ENCODE data around the gene TEX38.
"Not testable (repeated sequence)": the region's sequence is repeated elsewhere in the genome, so short reads cannot be mapped to it uniquely, and the experiment has no call there.

TEX38 gene

DNA sequence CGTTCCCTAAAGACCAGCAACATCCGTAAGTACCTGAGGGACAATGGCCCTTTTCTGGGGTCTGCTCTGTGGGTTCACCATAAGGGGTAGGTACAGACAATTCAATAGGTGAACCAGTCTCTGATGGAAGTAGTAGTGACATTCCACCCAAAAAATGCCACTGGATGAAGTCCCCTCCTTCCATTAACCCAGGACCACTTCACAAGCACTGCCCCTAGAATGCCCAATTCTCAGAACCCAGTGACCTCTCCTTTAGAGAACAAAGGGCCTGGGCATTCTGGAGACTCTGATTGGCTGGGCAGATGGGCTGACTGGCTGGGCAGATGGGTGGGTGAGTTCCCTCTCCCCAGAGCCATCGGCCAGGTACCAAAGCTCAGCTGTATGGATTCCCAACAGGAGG, at the start of gene TEX38:
TEX38 (plus strand) TSS at position 301 of the 400 bp plus-strand sequence; CDS start at position 382, 81 bp downstream.
- DNase-seq = no peak

DNA sequence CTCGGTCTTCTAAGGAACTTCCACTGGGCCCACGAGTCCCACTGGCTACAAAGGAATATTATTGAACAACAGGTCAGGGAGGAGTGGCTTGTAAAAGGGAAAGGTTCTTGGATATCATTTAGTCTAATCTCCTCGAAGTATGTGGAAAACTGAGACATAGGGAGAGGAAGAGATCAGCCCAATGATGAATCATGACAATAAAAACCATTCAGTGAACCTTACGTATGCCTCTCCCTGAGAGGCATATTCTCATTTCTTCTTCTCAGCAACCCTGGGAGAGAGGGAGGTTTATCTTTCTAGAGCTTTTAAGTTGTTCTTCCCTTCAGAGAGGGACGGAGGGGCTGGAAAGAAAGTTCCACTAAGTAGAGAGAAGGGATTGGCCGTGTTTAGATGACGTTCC, 49.7 kb upstream of the TEX38 start:
- no peak for DNase-seq

- no peak for DNase-seq
Measured at GRCh38 chr1:46622344-46622743, 49.3 kb upstream of the TEX38 start.

DNA sequence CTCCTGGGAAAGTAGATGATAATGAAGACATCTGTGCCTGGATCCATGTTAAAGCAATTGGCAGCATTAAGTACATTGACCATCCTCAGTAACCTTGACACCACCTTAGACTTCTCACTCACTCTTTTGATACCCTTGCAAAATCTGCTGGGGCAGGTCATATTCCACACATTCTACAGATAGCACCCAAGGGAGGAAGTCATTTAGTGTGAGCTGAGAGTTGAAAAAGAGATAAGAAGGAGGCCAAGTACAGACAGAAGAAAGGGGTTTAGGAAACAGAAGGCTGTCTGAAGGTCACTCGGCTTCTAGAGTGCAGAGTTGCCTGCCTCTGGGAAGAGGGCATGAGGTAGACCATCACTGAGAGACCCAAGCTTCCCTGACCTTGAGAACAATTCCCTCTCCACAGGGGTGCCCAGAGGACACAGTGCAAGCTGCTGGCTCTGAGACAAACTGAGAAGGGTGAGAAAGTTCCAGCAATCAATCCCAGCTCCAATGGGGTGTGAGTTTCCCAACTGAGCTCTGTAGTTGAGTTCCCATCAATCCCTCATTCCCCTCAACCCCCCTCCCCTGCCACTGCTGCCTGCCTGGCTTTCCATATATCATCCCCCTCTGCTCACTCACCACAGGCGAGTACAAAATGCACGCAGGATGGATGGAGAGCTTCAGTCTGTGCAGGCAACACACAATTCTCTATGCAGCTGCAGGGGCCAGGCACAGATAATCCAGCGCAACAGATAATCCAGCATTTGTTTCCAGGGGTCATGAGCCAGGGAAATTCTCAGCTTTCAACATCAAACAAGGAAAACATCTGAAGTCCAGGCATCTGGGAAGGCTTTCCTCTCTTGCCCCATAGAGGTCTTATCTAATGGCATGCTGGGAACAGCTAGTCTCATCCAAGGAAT, 47.7 kb upstream of the TEX38 start:
- no peak for DNase-seq

- DNase-seq = no peak
Measured at GRCh38 chr1:46630719-46631118, 40.9 kb upstream of the TEX38 start.

DNA sequence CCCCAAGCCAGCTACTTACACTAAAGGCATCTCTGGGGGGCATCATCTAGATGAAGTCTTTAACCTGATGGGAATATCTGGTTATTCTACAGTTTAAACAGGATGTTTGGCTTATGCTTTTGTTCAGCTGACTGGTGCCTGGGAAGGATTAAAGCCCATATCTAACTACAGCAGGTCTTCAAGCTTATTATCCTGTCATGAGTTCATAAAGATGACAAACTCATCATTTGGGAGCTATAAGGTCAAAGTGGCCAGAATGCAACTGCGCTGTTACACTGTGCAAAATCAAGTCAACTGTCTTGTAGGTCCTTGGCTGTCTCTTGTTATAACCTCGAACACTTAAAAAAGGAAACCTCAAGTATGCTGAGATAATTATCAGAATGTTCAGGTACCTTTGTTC, 36.4 kb upstream of the TEX38 start:
- no peak for DNase-seq

DNA sequence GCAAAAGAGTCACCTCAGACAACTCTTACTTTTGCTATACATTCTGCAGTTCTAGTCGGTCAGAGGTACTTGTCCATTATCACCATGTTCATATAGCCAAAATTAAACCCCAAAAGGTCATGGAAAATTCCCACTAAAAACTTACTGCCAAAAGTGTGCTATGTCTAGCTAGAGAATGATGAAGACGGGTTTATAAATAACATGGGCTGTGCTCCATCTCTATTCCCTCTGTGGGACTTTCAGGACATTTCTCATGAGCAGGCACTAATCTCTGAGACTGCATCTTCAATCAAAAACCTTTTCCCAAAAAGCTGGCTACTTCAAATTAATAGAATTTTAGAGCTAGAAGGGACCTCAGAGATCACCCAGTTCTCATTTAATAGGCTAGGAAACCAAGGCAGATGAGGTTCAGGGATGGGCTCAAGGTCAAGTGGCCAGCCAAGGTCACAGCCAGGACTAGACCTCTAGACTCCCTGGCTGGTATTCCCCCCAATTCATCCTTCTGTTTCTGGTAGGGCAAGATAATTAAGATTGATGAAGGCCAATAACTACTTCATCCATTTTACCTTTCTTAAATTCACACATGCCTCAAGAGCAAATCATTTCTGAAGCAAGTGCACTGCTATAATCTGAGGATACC, 34.1 kb upstream of the TEX38 start:
- DNase-seq = no peak

DNA sequence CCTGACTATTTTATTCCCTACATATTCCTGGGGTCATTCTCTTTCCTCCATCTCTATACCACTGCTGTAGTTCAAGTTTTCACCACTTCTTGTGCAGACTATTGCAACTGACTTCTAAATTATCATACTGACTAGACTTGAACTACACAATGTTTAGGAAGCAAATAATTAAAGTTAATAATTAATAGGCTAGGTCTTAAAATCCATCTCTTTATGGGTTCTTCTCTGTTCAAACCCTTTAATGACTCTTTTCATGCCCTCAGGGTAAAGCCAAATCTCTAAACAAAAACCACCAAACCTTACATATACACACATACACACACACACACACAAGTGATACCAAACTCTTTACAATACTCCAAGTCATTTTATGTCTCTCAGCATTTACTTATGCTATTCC, 32.7 kb upstream of the TEX38 start:
- no peak for DNase-seq

DNA sequence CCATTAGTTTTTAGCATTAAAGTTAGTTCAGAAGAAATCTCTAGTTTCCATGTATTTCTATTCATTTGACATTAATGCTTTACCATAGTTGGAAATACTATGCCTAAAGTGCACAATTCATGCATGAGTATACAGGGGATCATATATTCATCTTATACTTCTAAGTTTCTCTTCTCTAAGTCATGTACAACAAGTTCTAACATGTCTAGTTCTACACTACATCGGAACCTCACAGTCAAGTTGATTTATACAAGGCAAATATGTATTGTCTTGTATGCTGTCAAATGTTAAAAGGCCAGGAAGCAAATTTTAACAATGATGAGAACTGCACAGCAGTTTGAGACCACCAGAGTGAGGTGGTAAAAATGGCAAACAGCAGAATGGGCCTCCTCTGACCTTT, 32.1 kb upstream of the TEX38 start:
- DNase-seq = no peak

DNA sequence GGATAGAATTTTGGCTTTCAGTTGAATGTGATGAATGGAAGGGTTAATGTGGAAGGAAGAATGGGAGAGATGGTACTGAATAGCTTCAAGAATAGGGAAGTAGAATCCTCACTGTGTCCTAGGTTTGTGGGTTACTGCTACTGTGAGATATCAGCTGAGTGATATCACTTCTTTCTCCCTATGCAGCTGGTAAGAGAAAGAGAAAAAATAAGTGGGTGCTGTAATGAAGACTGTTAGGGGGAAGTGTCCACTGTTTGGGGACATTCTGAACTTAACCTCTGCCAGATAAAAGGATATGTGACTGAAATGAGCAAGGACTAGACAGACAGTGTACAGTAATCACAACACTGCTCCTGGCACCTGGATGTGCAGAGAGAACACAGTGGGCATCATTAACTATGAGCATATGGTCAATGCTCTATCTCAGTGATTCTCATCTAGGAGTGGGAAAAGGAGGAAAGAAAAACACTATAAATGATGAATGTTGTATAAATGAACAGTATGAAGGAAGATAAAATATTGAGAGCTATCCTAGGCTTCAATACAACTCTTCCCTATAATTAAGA, 29.5 kb upstream of the TEX38 start:
- DNase-seq = no peak

DNA sequence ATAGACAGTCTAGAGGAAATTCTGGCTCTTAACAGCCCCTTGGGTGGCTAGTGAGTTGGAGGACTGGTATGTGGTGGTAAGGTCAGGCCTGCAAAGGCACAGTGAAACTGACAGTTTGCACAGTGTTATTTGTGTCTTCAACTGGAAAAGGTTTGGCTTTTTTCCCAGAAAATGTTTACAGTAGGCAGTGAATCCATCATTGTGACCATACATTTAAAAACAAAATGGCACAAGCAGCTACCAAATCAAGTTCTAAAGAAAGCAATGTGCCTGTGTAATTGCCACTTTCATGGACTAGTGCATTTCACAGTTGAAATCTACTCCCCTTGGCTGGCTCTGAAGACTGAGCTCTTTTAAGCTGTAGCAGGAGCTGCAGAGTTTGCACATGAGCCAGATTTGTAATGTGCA, 28.3 kb upstream of the TEX38 start:
- peak; percentile 49 for DNase-seq

GRCh38 chr1:46645815-46646214, 25.8 kb upstream of the TEX38 start:
- DNase-seq = no peak

DNA sequence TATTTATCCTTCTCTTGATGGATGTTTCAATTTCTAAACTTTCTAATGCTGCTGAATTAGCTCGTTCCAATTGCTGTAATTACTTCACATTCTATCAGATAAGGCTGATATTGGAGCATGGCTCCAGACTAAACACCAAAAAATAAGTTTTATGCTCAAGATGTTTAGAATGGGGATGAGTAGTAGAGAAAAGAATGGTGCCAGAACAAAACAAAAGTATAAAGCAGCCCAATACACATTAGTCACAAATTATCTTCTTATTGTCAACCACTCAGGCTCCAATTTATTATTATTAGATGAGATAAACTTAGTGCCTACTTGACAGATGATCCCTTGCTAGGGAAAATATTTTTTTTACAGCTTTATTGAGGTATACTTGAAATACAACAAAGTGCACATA, 25.3 kb upstream of the TEX38 start:
- no peak for DNase-seq

- DNase-seq = no peak
Measured at GRCh38 chr1:46646844-46647243, 24.8 kb upstream of the TEX38 start.

DNA sequence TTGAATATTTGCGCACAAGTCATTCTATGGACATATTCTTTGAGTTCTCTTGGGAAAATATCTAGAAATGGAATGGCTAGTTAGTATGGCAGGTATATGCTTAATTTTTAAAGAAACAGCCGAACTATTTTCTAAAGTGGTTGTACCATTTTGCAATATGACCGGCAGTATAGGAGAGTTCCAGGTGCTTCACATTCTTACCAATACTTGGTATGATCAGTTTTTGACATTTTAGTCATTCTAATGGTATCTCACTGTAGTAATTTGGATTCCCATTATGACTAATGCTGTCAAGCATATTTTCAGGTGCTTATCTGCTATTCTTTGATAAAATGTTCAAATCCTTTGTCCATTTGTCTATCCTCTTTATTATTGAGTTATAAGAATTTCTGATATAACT, 24.0 kb upstream of the TEX38 start:
- no peak for DNase-seq

- no peak for DNase-seq
Measured at GRCh38 chr1:46649764-46650163, 21.9 kb upstream of the TEX38 start.

DNA sequence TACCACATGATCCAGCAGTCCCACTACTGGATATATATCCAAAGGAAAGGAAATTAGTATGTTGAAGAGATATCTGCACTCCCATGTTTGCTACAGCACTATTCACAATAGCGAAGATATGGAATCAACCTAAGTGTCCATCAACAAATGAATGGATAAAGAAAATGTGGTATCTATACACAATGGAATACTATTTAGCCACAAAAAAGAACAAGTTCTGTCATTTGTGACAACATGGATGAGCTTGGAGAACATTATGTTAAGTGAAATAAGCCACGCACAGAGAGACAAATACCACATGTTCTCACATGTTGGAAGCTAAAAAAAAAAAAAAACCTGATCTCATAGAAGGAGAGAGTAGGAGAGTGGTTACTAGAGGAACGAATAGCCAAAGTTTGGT, 21.2 kb upstream of the TEX38 start:
- DNase-seq = no peak

- DNase-seq = not testable (repeated sequence)
Measured at GRCh38 chr1:46651152-46651551, 20.5 kb upstream of the TEX38 start.

DNA sequence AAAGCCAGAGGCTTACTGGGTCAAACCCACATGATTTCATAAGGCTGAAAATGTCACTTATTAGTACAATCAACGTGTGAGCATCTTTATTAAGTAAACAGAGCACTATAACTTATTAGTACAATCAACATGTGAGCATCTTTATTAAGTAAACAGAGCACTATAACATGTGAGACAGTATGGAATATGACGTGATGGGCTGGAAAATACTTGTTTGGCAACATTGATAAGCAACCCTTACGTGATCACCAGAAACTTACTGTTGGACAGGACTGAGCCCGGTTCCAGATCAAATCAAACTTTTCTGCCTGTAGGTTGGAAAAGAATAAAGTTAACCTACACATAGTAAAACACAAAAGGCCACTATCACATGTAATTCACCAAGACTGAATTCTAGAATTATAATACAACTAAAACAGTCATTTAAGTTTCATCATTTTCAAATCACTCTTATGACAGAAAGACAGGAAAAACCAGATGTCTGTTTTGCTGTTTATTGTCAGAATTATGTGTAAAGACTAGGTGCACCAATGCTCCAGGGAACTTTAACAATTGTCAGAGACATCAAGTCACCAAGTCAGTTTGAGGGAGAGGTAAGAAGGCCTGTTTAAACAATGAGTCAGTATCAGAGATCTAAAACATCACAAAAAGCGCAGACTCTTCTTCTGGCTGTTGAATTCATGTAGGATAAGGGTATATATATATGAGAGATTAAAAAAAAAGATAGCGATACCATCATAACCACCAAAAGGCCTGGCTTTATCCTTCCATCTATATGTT, 19.1 kb upstream of the TEX38 start:
- DNase-seq = no peak

DNA sequence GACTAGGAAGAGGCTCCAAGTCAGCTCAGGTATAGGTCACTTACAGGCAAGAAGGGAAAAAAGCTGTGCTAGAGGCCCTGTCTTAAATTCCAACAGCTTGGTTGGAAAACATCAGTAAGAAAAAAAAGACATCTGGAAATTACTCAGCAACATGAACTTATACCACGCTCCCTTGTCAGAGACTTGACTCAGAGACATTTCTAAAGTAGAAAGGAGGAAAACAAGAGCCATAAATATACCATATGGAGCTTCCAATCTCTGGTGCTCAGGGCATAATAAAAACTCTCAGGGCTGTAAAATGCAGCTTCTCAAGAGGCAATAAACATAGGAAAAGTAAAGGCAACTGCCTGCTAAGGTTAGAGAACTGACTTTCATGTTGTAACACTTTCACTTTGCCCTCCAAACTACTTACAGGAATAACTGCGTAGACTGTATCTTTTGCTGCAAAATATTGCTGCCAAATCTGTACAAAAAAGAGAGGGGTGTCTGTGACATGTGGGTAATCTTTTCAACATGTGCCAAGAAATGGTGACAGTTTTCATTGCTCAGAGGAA, 18.2 kb upstream of the TEX38 start:
- DNase-seq = no peak

DNA sequence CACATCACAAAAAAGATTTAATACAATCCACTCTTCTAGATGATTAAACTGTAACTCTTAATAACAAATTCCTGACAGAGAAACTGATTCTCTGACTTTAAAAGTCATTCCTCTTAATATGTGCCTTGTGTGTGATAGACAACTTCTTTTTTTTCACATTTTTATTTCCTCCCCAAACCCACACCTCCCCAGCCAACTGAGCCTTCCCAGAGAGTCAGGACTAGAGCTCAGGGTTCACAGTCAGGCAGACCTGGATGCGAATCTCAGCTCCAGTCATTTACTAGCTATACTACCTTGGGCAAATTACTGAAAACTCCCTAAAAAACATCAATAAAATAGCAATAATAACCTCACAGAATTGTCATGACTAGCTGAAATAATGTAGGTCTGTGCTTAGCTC, 17.6 kb upstream of the TEX38 start:
- DNase-seq = no peak

GRCh38 chr1:46654698-46655097, 17.0 kb upstream of the TEX38 start:
- not testable (repeated sequence) for DNase-seq

- no peak for DNase-seq
Measured at GRCh38 chr1:46655848-46656247, 15.8 kb upstream of the TEX38 start.
